LNCaP clone FGC (cell line): ENCODE results near the gene ANKRD53.

Experiments used
- DNase-seq: peaks from one replicate; pipeline ENCODE4 v3.0.0-alpha.2; 2011; ENCODE audit warnings: low read depth
- H3K4me3 ChIP-seq: 2 replicates; pipeline ENCODE4 v1.5.1; 2011; ENCODE audit warnings: mild to moderate bottlenecking, low read depth, low read length, control low read depth
- CTCF ChIP-seq: IDR thresholded peaks from 2 replicates; pipeline ENCODE4 v1.5.1; 2012; ENCODE audit warnings: mild to moderate bottlenecking; ENCODE audit not compliant: control insufficient read depth, insufficient read depth; ENCODE audit errors: extremely low read depth

The ANKRD53 gene

DNA sequence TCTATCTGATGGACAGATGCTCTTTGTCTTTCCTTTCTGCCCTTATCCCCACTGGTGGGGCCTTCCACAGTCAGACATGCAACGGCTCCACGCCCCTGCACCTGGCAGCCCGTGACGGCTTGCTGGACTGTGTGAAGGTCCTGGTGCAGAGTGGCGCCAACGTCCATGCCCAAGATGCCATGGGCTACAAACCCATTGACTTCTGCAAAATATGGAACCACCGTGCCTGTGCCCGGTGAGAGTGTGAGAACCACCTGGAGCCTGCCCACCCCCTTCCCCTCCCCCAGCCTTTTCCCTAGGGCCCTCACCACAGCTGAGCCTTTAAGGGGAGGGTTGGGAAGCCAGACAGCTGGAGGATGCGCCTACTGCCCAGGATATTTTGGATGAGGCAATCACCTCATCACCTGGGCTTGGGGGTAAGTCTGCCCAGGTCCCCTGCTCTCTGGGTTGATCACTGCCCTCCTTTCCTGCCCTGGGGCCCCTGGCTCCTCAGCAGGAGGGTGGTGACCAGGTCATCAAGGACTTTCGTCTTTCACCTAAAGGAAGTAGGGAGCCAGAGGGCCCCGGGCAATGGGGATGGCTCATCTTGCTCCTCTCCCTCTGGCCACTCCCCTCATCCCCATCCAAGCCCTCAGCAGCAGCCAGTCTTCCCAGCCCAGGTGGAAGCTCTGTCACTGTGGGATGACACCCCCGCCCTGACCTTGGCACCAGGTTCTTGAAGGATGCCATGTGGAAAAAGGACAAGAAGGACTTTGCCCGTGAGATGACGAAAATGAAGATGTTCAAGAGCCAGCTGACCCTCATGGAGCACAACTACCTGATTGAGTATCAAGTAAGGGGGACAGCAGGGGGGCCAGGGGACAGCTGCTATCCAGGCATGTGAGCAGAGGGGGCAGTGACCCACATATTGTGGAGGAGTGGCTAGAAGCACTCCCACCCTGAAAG, 3.7 kb downstream of the ANKRD53 start:
- no peak for DNase-seq
- no peak for TF ChIP-seq CTCF
- H3K4me3 ChIP-seq = no peak overlapping the region

DNA sequence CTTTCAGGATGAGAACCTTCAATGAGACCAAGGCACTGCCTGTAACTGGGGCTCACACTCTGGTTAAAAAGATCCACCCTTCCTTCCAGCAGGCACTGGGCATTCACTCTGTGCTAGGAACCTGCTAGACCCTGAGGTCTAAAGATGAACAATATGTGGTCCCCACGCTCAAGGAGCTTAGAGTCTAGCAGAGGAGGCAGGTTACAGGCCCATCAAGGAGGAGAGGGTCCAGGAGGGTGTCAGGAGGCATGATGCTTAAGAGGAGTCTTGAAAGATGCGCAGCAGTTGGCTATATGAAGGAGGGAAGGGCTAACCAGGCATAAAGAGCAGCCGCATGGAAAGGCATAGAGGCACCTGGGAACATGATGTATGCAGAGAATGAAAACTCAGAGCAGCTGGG, 4.5 kb downstream of the ANKRD53 start:
- no peak overlapping the region for H3K4me3 ChIP-seq
- no peak for DNase-seq
- TF ChIP-seq CTCF = no peak

- no peak for TF ChIP-seq CTCF
- no peak overlapping the region for H3K4me3 ChIP-seq
- no peak for DNase-seq
Measured at GRCh38 chr2:70983506-70984227, 5.2 kb downstream of the ANKRD53 start.

GRCh38 chr2:70984228-70984575, 5.8 kb downstream of the ANKRD53 start:
- H3K4me3 ChIP-seq = no peak overlapping the region
- no peak for DNase-seq
- TF ChIP-seq CTCF = no peak

DNA sequence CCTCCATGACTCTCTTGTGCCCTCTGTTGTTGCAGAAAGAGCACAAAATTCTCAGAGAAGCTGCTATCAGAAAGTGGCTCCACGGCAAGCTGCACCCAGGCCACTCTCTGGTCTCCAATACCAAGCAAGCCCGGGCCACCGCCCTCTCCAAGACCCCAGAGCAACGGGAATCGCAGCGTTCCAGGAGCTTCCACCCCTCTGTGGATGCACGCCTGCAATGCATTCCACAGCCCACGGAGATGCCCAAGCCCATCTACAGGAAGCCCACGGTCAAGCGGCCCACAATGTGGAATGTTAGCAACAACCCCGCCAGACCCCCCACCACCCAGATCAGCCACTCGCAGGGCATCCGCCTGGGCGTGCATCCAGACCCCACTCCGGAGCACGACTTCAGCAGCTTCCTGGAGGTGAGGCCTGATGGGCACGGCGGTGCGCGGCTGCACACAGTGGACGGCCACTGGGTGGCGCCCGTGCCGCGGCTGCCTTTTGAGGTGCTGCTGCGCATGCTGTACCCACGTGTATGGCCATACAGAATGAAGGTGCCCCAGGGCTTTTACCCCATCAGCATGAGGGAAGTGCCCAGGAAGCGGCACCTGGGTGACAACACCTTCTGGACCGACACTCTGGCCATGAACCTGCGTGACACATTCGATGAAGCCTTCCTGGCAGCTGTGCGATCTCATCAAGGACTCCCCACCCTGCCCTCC, 6.3 kb downstream of the ANKRD53 start:
- no peak for DNase-seq
- TF ChIP-seq CTCF = no peak
- no peak overlapping the region for H3K4me3 ChIP-seq

DNA sequence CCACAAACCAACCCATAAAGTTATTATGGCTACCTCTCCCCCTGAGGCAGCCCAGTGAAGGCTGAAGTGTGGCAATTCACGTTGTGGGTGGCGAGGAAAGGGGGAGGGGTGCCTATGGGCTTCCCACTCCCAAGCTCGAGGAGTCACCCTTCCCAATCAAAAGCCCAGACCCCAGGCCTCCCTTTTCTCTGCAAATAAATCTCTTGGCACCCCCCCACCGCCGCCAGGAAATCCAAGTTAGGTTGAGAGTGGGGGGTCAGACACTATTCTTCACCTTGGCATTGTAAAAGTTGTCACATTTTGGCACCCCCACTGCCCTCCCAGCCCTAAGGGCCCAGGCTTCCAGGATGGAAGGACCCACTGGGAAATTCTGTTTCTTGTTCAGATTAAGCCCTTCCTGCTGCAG, 6.9 kb downstream of the ANKRD53 start:
- no peak for TF ChIP-seq CTCF
- no peak for DNase-seq
- H3K4me3 ChIP-seq = no peak overlapping the region
